GM12865 (cell line): ENCODE data around the gene FRAS1.

Source experiments
- DNase-seq: peaks from one replicate; pipeline ENCODE4 v3.0.0; 2010; ENCODE audit warnings: low read depth
- H3K4me3 ChIP-seq: 2 replicates; pipeline ENCODE4 v1.5.1; 2011; ENCODE audit warnings: mild to moderate bottlenecking, low read depth, low read length, control low read depth
- TF ChIP-seq, protein P1 (sequence below): IDR thresholded peaks from 2 replicates; pipeline ENCODE4 v1.5.1; 2011; ENCODE audit warnings: low read length, control low read depth, low read depth, inconsistent platforms; ENCODE audit not compliant: insufficient read depth; ENCODE audit errors: missing control alignments

The FRAS1 gene

DNA sequence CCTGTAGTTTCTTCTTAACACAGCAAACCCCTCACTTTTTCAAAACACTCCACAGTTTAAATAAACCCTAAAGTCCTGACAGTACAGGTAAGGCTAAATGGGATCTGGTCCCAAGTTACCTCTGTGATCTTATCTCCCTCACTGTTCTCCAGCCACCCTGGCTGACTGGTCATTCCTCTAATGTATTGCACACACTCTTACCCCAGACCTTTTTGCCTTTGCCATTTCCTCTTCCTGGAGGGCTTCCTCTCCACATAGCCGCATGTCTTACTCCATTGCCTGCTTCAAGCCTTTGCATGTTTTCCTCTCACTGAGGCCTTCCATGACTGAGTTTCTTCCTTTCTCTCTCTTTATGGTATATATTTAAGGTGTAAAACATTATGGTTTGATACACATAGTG lies 474.9 kb downstream of the FRAS1 start:
- H3K4me3 ChIP-seq: no peak overlapping the region
- TF ChIP-seq, protein P1, sequence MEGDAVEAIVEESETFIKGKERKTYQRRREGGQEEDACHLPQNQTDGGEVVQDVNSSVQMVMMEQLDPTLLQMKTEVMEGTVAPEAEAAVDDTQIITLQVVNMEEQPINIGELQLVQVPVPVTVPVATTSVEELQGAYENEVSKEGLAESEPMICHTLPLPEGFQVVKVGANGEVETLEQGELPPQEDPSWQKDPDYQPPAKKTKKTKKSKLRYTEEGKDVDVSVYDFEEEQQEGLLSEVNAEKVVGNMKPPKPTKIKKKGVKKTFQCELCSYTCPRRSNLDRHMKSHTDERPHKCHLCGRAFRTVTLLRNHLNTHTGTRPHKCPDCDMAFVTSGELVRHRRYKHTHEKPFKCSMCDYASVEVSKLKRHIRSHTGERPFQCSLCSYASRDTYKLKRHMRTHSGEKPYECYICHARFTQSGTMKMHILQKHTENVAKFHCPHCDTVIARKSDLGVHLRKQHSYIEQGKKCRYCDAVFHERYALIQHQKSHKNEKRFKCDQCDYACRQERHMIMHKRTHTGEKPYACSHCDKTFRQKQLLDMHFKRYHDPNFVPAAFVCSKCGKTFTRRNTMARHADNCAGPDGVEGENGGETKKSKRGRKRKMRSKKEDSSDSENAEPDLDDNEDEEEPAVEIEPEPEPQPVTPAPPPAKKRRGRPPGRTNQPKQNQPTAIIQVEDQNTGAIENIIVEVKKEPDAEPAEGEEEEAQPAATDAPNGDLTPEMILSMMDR: no peak
- no peak for DNase-seq

GRCh38 chr4:78533854-78534253 lies 476.7 kb downstream of the FRAS1 start:
- DNase-seq: no peak
- H3K4me3 ChIP-seq: no peak overlapping the region

DNA sequence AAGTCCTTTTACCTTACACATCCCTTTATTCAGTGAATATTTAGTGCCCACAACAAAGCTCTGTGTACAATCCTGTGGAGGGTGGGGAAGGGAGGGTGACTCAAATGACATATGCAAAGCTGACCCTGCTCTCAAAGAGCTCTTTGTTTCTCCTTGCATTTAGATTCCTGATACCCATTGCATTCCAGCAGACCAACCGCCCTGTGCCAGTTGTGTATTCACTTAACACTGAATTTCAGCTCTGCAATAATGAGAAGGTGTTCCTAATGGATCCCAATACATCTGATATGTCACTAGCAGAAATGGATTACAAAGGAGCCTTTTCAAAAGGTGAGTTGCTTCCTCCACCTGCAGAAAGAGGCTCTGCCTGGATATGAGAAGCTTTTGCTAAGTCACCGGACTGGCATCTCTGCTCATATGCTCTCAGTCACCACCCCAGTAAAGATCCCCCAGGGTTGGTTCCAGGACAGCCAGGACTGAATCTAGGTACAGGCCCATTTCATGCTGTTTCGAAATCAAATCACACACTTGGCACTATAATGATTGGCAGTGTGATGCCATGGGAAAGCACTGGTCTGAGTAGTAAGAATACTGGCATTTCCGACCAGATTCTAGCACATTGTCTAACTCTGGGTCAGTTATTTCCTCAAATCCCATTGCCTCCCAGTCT lies 477.3 kb downstream of the FRAS1 start:
- no peak for DNase-seq
- TF ChIP-seq, protein P1: no peak

More at GRCh38 chr4:78533854-78534253, 476.7 kb downstream of the FRAS1 start:
- TF ChIP-seq, protein P1: no peak

DNA sequence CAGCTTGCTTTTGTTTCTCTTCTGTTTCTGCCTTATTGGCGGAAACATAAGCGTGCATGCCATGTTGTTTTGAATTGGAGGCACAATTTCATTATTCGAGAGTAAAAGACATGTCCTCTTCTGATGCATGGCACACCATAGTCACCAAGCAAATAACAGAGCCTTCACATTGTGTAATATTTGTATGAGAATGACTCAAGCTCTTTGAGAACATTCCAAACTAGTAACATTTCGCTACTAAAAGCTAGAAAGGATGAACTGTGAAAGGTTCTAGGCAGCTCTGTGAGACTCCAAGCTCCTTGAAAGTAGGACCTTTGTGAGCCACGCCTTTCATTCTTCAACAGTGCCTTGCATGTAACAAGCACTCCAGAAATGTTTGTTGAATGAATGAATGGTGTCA lies 485.2 kb downstream of the FRAS1 start:
- no peak for DNase-seq
- TF ChIP-seq, protein P1: no peak
- no peak overlapping the region for H3K4me3 ChIP-seq

More for the DNA sequence above, 477.3 kb downstream of the FRAS1 start:
- H3K4me3 ChIP-seq: no peak overlapping the region

DNA sequence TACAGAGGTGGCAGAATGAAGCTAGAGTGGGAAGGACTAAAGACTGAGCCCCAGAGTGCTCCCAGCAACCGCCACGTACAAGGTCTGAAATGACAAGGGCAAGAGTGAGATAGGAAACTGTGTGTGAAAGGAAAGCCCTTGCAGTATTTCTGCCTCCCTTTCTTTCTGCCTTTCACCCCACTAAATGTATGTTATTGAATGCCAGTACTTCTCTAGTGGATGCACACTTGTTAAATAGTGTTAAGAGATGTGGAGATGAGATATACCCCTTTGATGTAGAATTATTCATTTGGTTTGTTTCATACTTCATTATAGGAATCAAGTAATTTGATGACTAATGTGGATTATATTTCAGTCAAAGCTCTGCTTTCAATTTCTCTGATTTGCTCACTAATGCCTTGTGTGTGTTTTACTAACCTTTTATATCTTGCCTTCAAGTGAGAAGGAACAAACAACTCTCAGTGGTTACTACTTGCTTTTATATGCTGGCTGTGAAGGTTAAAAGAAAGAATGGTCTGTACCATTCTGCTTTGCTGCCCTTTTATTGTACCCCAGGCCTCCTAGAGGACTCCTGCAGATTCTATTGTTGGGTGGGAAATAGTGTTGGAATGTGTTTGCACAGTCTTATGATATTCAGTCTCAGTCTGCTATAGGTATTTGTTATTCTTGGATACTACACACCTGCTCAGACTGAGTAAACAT lies 486.5 kb downstream of the FRAS1 start:
- no peak overlapping the region for H3K4me3 ChIP-seq
- no peak for DNase-seq
- TF ChIP-seq, protein P1: no peak

GRCh38 chr4:78544678-78545077 lies 487.6 kb downstream of the FRAS1 start:
- no peak overlapping the region for H3K4me3 ChIP-seq
- no peak for DNase-seq
- TF ChIP-seq, protein P1: no peak
